Neural cell (in vitro differentiated cells): Measurements from ENCODE around the gene DOCK4. TPM values are rescaled to one million over a fixed set of nuclear protein-coding genes. Genes with fewer than 3 reads are reported as not detected.

ENCODE experiments used
- H2AFZ ChIP-seq: fragments of 200-600, 300-800 bp; sonication (generic), shearing (Covaris generic); 2 replicates; pipeline ENCODE4 v1.6.0; 2014; ENCODE audit warnings: low read depth, mild to moderate bottlenecking, antibody characterized with exemption, low read length, moderate library complexity
- H3F3A ChIP-seq: fragments of 200-600 bp; shearing (Covaris generic); 2 replicates; pipeline ENCODE4 v1.6.1; 2016; ENCODE audit warnings: mild to moderate bottlenecking, moderate library complexity, mixed read lengths, antibody characterized with exemption, low read length; ENCODE audit not compliant: insufficient read depth, poor library complexity, severe bottlenecking
- H3K27ac ChIP-seq: fragments of 200-600, 300-800 bp; sonication (generic), shearing (Covaris generic); 2 replicates; pipeline ENCODE4 v1.5.1; 2014; ENCODE audit warnings: mild to moderate bottlenecking, low read length, moderate library complexity
- H3K27me3 ChIP-seq: fragments of 300-800, 200-600 bp; sonication (generic), shearing (Covaris generic); 2 replicates; pipeline ENCODE4 v1.6.0; 2014; ENCODE audit warnings: mild to moderate bottlenecking, low read depth, low read length, moderate library complexity; ENCODE audit not compliant: insufficient read depth
- H3K36me3 ChIP-seq: fragments of 300-800, 200-600 bp; sonication (generic), shearing (Covaris generic); 2 replicates; pipeline ENCODE4 v1.5.1; 2014; ENCODE audit warnings: mild to moderate bottlenecking, antibody characterized with exemption, low read length, moderate library complexity; ENCODE audit not compliant: insufficient read depth
- H3K4me2 ChIP-seq: fragments of 300-800, 200-600 bp; sonication (generic), shearing (Covaris generic); 2 replicates; pipeline ENCODE4 v1.6.0; 2014; ENCODE audit warnings: mild to moderate bottlenecking, low read length
- H3K4me3 ChIP-seq: fragments of 300-800, 200-600 bp; sonication (generic), shearing (Covaris generic); 2 replicates; pipeline ENCODE4 v1.5.1; 2014; ENCODE audit warnings: mild to moderate bottlenecking, low read length, moderate library complexity
- H3K79me2 ChIP-seq: fragments of 200-600 bp; shearing (Covaris generic); replicated peaks from 2 replicates; pipeline ENCODE4 v1.6.0; 2014; ENCODE audit warnings: mild to moderate bottlenecking, low read length, moderate library complexity; ENCODE audit not compliant: insufficient read depth
- H3K9ac ChIP-seq: fragments of 300-800, 200-600 bp; sonication (generic), shearing (Covaris generic); 2 replicates; pipeline ENCODE4 v1.6.1; 2016; ENCODE audit warnings: mild to moderate bottlenecking, low read length, mixed read lengths
- H3K9me2 ChIP-seq: fragments of 200-600 bp; shearing (Covaris generic); 2 replicates; pipeline ENCODE4 v1.6.1; 2016; ENCODE audit warnings: mild to moderate bottlenecking, low read length, mixed read lengths; ENCODE audit not compliant: insufficient read depth
- H3K9me3 ChIP-seq: fragments of 200-600, 300-800 bp; sonication (generic), shearing (Covaris generic); 2 replicates; pipeline ENCODE4 v1.6.1; 2016; ENCODE audit warnings: mild to moderate bottlenecking, mixed run types, low read length, moderate library complexity, mixed read lengths
- H4K20me1 ChIP-seq: fragments of 200-600 bp; shearing (Covaris generic); 2 replicates; pipeline ENCODE4 v1.6.1; 2016; ENCODE audit warnings: mild to moderate bottlenecking, mixed run types; ENCODE audit not compliant: insufficient read depth
- EP300 ChIP-seq: fragments of 450-650 bp; conservative IDR thresholded peaks from 2 replicates; pipeline ENCODE4 v1.6.1; 2014; ENCODE audit warnings: antibody characterized with exemption, mild to moderate bottlenecking, moderate library complexity; ENCODE audit not compliant: poor library complexity, severe bottlenecking
- EZH2 ChIP-seq: fragments of 200-600, 300-800 bp; shearing (Covaris generic), sonication (generic); IDR thresholded peaks from 2 replicates; pipeline ENCODE4 v1.6.1; 2014; ENCODE audit warnings: antibody characterized with exemption, low read length, borderline replicate concordance, mild to moderate bottlenecking; ENCODE audit not compliant: insufficient read depth, poor library complexity, severe bottlenecking
- MXI1 ChIP-seq: fragments of 450-650 bp; conservative IDR thresholded peaks from 2 replicates; pipeline ENCODE4 v1.6.1; 2014; ENCODE audit warnings: antibody characterized with exemption, mild to moderate bottlenecking; ENCODE audit not compliant: poor library complexity, severe bottlenecking
- POLR2AphosphoS5 ChIP-seq: IDR thresholded peaks from 2 replicates; pipeline ENCODE4 v1.6.1; 2012
- RAD21 ChIP-seq: fragments of 450-650 bp; conservative IDR thresholded peaks from 2 replicates; pipeline ENCODE4 v1.6.1; 2014; ENCODE audit warnings: antibody characterized with exemption, mild to moderate bottlenecking, moderate library complexity
- SMC3 ChIP-seq: fragments of 450-650 bp; conservative IDR thresholded peaks from 2 replicates; pipeline ENCODE4 v1.6.1; 2014; ENCODE audit warnings: antibody characterized with exemption, mild to moderate bottlenecking, moderate library complexity; ENCODE audit not compliant: poor library complexity
- TAF1 ChIP-seq: IDR thresholded peaks from 2 replicates; pipeline ENCODE4 v1.6.1; 2012; ENCODE audit warnings: low read depth
- polyA plus RNA-seq: library from polyadenylated mRNA; depleted of rRNA; stranded (reverse); fragments of >200 nt; gene quantifications from 2 replicates; pipeline ENCODE4 v1.2.3, GENCODE V29; 2014
- TF ChIP-seq, protein P1 (sequence below): IDR thresholded peaks from 2 replicates; pipeline ENCODE4 v1.6.1; 2012; ENCODE audit warnings: borderline replicate concordance
- TF ChIP-seq, protein P2 (sequence below): fragments of 450-650 bp; IDR thresholded peaks from 2 replicates; pipeline ENCODE4 v1.5.1; 2014; ENCODE audit warnings: antibody characterized with exemption, mild to moderate bottlenecking, moderate library complexity; ENCODE audit not compliant: poor library complexity, severe bottlenecking

The DOCK4 gene
- polyA plus RNA-seq, 1 donor from 2014 or later: 28.1 TPM

DNA sequence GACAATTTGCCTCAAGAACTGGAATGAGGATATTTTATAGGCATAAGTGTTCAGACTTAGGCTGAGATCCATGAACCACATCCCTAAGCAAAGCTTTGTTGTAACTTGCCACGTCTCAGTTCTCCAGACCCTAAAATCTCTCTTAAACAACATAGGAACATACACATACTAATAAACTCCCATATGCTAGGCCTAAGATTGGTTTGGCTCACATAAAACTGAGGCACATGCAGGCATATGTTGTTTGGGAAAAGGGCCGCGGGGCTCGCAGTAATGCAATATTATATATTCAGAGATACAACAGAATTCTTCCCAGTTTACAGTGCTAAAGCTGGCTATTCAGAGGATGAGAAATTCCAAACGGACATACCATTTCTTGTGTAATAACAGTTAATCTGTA lies 61.0 kb downstream of the DOCK4 start:
- no peaks in the 10 kb centered on the region for H3K27me3 ChIP-seq
- TF ChIP-seq EZH2: no peak
- no peak for TF ChIP-seq EP300
- TF ChIP-seq SMC3: no peak
- TF ChIP-seq MXI1: no peak
- no peak for TF ChIP-seq TAF1
- no peak for TF ChIP-seq POLR2AphosphoS5
- TF ChIP-seq, protein P1, sequence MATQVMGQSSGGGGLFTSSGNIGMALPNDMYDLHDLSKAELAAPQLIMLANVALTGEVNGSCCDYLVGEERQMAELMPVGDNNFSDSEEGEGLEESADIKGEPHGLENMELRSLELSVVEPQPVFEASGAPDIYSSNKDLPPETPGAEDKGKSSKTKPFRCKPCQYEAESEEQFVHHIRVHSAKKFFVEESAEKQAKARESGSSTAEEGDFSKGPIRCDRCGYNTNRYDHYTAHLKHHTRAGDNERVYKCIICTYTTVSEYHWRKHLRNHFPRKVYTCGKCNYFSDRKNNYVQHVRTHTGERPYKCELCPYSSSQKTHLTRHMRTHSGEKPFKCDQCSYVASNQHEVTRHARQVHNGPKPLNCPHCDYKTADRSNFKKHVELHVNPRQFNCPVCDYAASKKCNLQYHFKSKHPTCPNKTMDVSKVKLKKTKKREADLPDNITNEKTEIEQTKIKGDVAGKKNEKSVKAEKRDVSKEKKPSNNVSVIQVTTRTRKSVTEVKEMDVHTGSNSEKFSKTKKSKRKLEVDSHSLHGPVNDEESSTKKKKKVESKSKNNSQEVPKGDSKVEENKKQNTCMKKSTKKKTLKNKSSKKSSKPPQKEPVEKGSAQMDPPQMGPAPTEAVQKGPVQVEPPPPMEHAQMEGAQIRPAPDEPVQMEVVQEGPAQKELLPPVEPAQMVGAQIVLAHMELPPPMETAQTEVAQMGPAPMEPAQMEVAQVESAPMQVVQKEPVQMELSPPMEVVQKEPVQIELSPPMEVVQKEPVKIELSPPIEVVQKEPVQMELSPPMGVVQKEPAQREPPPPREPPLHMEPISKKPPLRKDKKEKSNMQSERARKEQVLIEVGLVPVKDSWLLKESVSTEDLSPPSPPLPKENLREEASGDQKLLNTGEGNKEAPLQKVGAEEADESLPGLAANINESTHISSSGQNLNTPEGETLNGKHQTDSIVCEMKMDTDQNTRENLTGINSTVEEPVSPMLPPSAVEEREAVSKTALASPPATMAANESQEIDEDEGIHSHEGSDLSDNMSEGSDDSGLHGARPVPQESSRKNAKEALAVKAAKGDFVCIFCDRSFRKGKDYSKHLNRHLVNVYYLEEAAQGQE: no peak
- TF ChIP-seq, protein P2, sequence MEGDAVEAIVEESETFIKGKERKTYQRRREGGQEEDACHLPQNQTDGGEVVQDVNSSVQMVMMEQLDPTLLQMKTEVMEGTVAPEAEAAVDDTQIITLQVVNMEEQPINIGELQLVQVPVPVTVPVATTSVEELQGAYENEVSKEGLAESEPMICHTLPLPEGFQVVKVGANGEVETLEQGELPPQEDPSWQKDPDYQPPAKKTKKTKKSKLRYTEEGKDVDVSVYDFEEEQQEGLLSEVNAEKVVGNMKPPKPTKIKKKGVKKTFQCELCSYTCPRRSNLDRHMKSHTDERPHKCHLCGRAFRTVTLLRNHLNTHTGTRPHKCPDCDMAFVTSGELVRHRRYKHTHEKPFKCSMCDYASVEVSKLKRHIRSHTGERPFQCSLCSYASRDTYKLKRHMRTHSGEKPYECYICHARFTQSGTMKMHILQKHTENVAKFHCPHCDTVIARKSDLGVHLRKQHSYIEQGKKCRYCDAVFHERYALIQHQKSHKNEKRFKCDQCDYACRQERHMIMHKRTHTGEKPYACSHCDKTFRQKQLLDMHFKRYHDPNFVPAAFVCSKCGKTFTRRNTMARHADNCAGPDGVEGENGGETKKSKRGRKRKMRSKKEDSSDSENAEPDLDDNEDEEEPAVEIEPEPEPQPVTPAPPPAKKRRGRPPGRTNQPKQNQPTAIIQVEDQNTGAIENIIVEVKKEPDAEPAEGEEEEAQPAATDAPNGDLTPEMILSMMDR: no peak
- TF ChIP-seq RAD21: no peak
- no peaks in the 10 kb centered on the region for H3K79me2 ChIP-seq
- no peak overlapping the region for H3K9ac ChIP-seq
- no peak overlapping the region for H3K4me2 ChIP-seq
- H2AFZ ChIP-seq: no peak overlapping the region
- H3K9me2 ChIP-seq: no peaks in the 10 kb centered on the region
- no peaks in the 10 kb centered on the region for H3K36me3 ChIP-seq
- no peak overlapping the region for H3K27ac ChIP-seq
- H3F3A ChIP-seq: no peaks in the 10 kb centered on the region
- no peak overlapping the region for H3K4me3 ChIP-seq
- H4K20me1 ChIP-seq: no peaks in the 10 kb centered on the region
- no peaks in the 10 kb centered on the region for H3K9me3 ChIP-seq

DNA sequence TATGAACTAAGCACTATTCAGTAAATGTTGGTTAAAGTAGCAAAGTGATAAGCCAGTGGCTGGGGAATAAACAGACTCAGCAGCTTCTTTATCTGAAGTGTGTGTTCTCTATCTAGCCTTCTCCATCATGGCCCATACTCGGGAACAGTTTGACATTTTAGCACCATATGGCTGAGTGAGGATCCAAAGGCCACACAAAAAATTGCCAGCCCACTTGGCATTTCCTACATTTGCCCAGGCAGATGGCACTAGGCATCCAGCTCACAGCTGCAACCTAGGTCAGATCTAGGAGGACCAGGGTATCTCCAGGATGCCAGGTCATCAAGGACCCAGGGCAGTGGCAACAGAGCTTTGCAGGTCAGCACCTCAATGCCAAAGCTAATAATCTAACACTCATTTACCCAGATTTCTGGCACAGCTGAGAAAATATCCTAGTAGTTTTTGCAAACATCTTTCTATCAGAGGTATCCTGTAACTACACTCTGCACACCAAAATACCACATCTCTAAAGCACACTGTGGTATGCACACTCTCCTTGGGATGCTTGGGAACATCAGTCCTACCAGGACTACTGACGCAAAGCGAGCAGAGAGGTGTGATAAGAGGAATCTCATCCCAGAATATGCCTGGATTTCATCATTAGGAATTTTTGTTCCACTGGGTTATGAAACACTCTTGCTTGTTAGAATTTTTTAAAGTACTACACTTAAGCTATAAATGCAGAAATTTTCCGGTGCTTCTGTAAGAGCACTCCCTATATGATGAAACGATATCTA lies 61.7 kb downstream of the DOCK4 start:
- Histone ChIP-seq H3K9ac (no peak overlapping the region), H2AFZ (no peak overlapping the region), H3K36me3 (no peaks in the 10 kb centered on the region), H3K9me3 (no peaks in the 10 kb centered on the region), H3K79me2 (no peaks in the 10 kb centered on the region), H3K9me2 (no peaks in the 10 kb centered on the region), H4K20me1 (no peaks in the 10 kb centered on the region), H3K4me3 (no peak overlapping the region), H3K27ac (no peak overlapping the region), H3K27me3 (no peaks in the 10 kb centered on the region), H3F3A (no peaks in the 10 kb centered on the region), H3K4me2 (no peak overlapping the region)
- TF ChIP-seq EZH2: no peak
- no peak for TF ChIP-seq SMC3
- no peak for TF ChIP-seq TAF1
- TF ChIP-seq, protein P1: no peak
- TF ChIP-seq RAD21: no peak
- no peak for TF ChIP-seq POLR2AphosphoS5
- TF ChIP-seq MXI1: no peak
- TF ChIP-seq EP300: no peak
- TF ChIP-seq, protein P2: no peak
